ENCODE results near the gene NEK11. TPM values are rescaled to one million over a fixed set of nuclear protein-coding genes. Genes with fewer than 3 reads are reported as not detected.

Gene NEK11
- polyA plus RNA-seq, 1 donor from 2014 or later: 6.1 TPM

DNA sequence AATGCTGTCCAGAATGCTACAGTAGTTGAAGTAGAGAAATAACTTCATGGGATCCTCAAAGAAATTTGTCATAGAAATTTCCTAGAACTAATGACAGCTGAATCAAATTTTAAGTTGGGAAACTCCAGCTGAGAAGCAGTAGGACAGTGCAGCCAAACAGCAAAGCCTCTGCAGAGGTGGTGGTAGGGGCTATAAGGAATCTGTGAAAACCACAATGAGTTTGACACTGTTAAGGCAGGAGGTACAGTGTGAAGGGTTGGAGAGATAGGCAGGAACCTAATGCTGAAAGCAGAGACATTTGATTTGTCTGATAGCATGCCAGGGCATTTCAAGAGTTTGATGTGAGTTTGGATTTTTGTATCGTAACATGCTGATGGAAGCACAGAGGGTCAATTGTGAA lies 22.1 kb upstream of the NEK11 start:
- no peak overlapping the region for H3K27ac ChIP-seq (ENCODE audit: low read length)
- H3K9me3 ChIP-seq (ENCODE audit: low read length): no peaks in the 10 kb centered on the region
- H3F3A ChIP-seq (ENCODE audit: insufficient read depth, low read length, poor library complexity, severe bottlenecking): no peaks in the 10 kb centered on the region
- H2AFZ ChIP-seq (ENCODE audit: low read depth, low read length): no peak overlapping the region
- H3K4me3 ChIP-seq (ENCODE audit: low read length): no peak overlapping the region
- H3K27me3 ChIP-seq (ENCODE audit: insufficient read depth, low read depth, low read length): no peaks in the 10 kb centered on the region
- H3K36me3 ChIP-seq (ENCODE audit: insufficient read depth, low read length): peaks cover 16% of the 10 kb centered on the region
- H3K79me2 ChIP-seq (replicated peaks; ENCODE audit: insufficient read depth, low read length): no peaks in the 10 kb centered on the region
- no peaks in the 10 kb centered on the region for H4K20me1 ChIP-seq (ENCODE audit: insufficient read depth)
- H3K9ac ChIP-seq (ENCODE audit: low read length): no peak overlapping the region
- no peak for TF ChIP-seq POLR2AphosphoS5 (IDR thresholded peaks at IDR 0.05)
- TF ChIP-seq, protein P1, sequence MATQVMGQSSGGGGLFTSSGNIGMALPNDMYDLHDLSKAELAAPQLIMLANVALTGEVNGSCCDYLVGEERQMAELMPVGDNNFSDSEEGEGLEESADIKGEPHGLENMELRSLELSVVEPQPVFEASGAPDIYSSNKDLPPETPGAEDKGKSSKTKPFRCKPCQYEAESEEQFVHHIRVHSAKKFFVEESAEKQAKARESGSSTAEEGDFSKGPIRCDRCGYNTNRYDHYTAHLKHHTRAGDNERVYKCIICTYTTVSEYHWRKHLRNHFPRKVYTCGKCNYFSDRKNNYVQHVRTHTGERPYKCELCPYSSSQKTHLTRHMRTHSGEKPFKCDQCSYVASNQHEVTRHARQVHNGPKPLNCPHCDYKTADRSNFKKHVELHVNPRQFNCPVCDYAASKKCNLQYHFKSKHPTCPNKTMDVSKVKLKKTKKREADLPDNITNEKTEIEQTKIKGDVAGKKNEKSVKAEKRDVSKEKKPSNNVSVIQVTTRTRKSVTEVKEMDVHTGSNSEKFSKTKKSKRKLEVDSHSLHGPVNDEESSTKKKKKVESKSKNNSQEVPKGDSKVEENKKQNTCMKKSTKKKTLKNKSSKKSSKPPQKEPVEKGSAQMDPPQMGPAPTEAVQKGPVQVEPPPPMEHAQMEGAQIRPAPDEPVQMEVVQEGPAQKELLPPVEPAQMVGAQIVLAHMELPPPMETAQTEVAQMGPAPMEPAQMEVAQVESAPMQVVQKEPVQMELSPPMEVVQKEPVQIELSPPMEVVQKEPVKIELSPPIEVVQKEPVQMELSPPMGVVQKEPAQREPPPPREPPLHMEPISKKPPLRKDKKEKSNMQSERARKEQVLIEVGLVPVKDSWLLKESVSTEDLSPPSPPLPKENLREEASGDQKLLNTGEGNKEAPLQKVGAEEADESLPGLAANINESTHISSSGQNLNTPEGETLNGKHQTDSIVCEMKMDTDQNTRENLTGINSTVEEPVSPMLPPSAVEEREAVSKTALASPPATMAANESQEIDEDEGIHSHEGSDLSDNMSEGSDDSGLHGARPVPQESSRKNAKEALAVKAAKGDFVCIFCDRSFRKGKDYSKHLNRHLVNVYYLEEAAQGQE (IDR thresholded peaks at IDR 0.05; ENCODE audit: borderline replicate concordance): no peak
- TF ChIP-seq, protein P2, sequence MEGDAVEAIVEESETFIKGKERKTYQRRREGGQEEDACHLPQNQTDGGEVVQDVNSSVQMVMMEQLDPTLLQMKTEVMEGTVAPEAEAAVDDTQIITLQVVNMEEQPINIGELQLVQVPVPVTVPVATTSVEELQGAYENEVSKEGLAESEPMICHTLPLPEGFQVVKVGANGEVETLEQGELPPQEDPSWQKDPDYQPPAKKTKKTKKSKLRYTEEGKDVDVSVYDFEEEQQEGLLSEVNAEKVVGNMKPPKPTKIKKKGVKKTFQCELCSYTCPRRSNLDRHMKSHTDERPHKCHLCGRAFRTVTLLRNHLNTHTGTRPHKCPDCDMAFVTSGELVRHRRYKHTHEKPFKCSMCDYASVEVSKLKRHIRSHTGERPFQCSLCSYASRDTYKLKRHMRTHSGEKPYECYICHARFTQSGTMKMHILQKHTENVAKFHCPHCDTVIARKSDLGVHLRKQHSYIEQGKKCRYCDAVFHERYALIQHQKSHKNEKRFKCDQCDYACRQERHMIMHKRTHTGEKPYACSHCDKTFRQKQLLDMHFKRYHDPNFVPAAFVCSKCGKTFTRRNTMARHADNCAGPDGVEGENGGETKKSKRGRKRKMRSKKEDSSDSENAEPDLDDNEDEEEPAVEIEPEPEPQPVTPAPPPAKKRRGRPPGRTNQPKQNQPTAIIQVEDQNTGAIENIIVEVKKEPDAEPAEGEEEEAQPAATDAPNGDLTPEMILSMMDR (IDR thresholded peaks at IDR 0.05; ENCODE audit: poor library complexity, severe bottlenecking): no peak
- TF ChIP-seq EP300 (conservative IDR thresholded peaks at IDR 0.05; ENCODE audit: poor library complexity, severe bottlenecking): no peak
- no peak for TF ChIP-seq RAD21 (conservative IDR thresholded peaks at IDR 0.05)
- no peak for TF ChIP-seq SMC3 (conservative IDR thresholded peaks at IDR 0.05; ENCODE audit: poor library complexity)
- TF ChIP-seq TAF1 (IDR thresholded peaks at IDR 0.05; ENCODE audit: low read depth): no peak
- no peaks in the 10 kb centered on the region for H3K9me2 ChIP-seq (ENCODE audit: insufficient read depth, low read length)
- no peak overlapping the region for H3K4me2 ChIP-seq (ENCODE audit: low read length)

DNA sequence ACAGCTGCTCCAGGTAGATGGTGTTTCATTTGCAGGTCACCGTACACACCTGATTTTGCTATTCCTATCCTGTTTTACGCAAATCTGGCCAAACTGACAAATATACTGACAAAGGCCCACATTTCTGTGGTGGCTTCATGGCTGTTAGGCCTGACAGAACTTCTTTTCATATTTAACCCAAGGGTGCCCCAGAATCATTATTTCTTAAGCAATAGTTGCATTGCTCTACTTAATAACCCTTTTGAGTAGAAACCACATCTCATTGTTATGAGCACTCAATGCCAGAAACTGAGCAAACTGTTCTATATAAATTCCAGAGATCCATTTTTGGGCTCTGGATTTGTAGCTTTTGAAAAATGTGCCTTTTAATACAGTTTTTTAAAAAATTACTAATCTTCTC lies 19.4 kb upstream of the NEK11 start:
- H3K79me2 ChIP-seq (replicated peaks; ENCODE audit: insufficient read depth, low read length): no peaks in the 10 kb centered on the region
- no peak overlapping the region for H3K27ac ChIP-seq (ENCODE audit: low read length)
- no peaks in the 10 kb centered on the region for H3K9me2 ChIP-seq (ENCODE audit: insufficient read depth, low read length)
- TF ChIP-seq MXI1 (conservative IDR thresholded peaks at IDR 0.05; ENCODE audit: poor library complexity, severe bottlenecking): no peak
- TF ChIP-seq RAD21 (conservative IDR thresholded peaks at IDR 0.05): no peak
- no peak for TF ChIP-seq POLR2AphosphoS5 (IDR thresholded peaks at IDR 0.05)
- TF ChIP-seq TAF1 (IDR thresholded peaks at IDR 0.05; ENCODE audit: low read depth): no peak
- TF ChIP-seq SMC3 (conservative IDR thresholded peaks at IDR 0.05; ENCODE audit: poor library complexity): no peak
- TF ChIP-seq EZH2 (IDR thresholded peaks at IDR 0.05; ENCODE audit: borderline replicate concordance, insufficient read depth, low read length, poor library complexity, severe bottlenecking): no peak
- TF ChIP-seq, protein P1 (IDR thresholded peaks at IDR 0.05; ENCODE audit: borderline replicate concordance): no peak
- no peak for TF ChIP-seq EP300 (conservative IDR thresholded peaks at IDR 0.05; ENCODE audit: poor library complexity, severe bottlenecking)
- TF ChIP-seq, protein P2 (IDR thresholded peaks at IDR 0.05; ENCODE audit: poor library complexity, severe bottlenecking): no peak
- H3K4me2 ChIP-seq (ENCODE audit: low read length): no peak overlapping the region
- peaks cover 16% of the 10 kb centered on the region for H3K36me3 ChIP-seq (ENCODE audit: insufficient read depth, low read length)
- H3F3A ChIP-seq (ENCODE audit: insufficient read depth, low read length, poor library complexity, severe bottlenecking): no peaks in the 10 kb centered on the region
- H3K4me3 ChIP-seq (ENCODE audit: low read length): no peak overlapping the region
- H4K20me1 ChIP-seq (ENCODE audit: insufficient read depth): no peaks in the 10 kb centered on the region
- no peak overlapping the region for H3K9ac ChIP-seq (ENCODE audit: low read length)
- H2AFZ ChIP-seq (ENCODE audit: low read depth, low read length): no peak overlapping the region
- H3K27me3 ChIP-seq (ENCODE audit: insufficient read depth, low read depth, low read length): no peaks in the 10 kb centered on the region
- H3K9me3 ChIP-seq (ENCODE audit: low read length): no peaks in the 10 kb centered on the region
